NOMO-1 (cell line): ENCODE measurements around the gene PXT1.
"Not testable (repeated sequence)": the region's sequence is repeated elsewhere in the genome, so short reads cannot be mapped to it uniquely, and the experiment has no call there.

Experiments used
- DNase-seq, 2 experiments: peaks; one replicate each; lab custom pipeline; 2025; ENCODE audit not compliant: unreplicated experiment in 2 of 2; lab: John Stamatoyannopoulos, UW

Gene PXT1

DNA sequence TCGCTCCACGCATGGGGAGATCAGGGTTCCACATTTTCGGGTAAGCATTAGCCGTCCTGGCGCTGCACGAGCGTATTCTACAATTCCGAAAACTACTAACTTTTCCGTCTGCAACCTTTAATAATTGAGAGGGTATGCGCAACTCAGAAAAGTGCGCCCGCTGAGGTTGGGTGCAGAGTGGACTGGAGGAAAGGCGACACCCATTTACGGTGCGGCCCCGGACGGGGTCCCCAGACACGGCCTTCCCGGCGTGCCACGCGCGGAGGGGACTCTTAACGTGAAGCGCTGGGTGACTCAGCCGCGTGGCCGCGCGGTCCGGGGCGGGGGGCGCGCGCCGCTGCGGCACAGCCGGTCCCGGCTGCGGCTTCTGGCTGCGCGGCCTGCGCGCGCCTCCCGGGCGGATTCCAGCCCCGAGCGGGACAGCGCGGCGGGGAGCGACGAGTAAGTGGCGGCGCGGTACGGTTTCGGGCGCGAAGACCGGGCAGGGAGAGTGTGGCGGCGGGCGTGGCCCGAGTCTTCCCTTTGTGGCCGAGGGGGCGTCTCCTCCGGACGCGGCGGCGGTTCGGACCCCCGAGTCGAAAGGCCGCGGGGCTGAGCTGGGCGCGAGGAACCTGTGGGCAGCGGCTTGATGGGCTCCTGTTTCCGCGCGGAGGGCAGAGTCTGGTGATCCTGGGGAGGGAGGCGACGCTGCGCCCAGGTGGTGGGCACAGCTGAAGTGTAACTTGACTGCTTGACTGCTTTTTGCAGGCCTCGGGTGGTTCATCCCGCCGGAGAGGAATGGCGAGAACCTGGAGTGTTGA is at the start of gene PXT1, which contains the start of gene KCTD20:
Gene PXT1 (minus strand): TSS at position 184 of the 800 bp plus-strand sequence. CDS start 16,772 bp downstream, outside the sequence.
Gene KCTD20 (plus strand): TSS at position 330 of the 800 bp plus-strand sequence. CDS start 27,098 bp downstream, outside the sequence.
- peak; percentile 77 to 78 for DNase-seq

GRCh38 chr6:36492092-36492491 is 49.4 kb upstream of the PXT1 start:
- DNase-seq = no peak

DNA sequence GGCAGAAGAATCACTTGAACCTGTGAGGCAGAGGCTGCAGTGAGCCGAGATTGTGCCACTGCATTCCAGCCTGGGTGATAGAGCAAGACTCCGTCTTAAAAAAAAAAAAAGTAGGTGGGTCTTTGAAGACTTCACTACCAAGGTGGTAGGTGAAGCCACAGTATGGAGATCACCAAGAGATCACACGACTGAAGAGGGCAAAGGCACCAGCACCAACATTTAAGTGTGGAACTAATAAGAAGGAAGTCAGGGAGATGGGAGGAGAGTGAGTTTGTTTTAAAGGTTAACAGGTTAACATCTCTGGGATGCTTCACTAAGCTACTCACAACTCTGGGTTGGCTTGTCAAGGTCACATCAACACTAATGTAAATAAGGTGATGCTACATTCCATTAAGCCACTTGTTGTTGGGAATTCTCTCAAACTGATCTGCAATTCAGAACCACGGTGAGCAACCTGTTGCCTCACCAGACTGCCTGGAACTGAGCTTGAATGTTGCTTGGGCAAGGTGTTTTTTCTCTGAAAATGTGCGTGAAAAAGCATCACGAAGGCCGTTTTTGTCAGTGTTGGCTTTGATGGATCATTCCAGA is 48.8 kb upstream of the PXT1 start:
- DNase-seq = no peak

GRCh38 chr6:36489426-36489825 is 46.8 kb upstream of the PXT1 start:
- no peak for DNase-seq

DNA sequence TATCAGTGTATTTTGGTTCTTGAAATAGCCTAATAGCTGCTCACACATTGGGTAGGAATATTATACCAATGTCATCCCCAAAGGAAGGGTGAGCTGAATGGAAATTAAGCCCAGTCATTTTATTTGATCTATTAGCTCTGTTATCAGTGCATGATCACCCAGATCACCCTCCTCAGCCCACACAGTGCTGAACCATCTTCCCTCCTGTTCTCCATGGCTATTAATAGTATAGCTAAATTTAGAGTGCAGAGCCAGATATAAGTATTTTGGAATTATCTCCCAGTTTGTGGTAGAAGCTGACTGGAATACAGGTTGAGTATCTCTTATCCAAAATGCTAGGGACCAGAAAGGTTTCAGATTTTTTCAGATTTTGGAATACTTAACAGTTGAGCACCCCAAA is 45.6 kb upstream of the PXT1 start:
- no peak for DNase-seq

DNA sequence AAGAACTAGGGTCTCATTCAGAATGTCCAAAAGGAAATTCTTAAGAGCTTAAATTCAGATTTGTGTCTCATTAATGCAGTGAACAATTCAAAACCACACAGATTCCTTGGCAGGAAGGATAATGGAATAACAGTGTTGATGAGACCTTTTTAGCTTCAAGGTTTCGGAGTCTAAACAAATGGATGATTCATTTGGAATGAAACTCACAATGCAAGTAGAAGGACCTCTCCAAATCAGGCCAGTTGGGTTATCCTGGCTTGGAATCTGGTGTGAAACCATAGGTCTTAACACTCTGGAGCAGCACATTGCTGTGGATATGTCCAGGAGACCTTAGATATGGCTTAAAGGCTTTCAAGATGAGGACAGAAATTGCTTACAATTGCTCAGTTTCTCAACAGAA is 45.0 kb upstream of the PXT1 start:
- no peak for DNase-seq

GRCh38 chr6:36484736-36485135 is 42.1 kb upstream of the PXT1 start:
- DNase-seq = peak in 1 of 2 experiments; percentile 20

DNA sequence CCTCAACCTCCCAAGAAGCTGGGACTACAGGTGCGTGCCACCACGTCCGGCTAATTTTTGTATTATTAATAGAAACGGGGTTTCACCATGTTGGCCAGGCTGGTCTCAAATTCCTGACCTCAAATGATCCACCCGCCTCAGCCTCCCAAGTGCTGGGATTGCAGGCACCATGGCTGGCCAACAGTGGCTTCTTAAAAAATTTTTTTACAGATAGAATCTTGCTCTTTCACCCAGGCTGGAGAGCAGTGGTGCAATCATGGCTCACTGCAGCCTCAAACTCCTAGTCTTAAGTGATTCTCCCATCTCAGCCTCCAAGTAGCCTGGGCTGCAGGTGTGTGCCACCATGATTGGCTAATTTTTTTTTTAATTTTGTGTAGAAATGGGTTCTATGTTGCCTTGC is 40.7 kb upstream of the PXT1 start:
- not testable (repeated sequence) for DNase-seq

- DNase-seq = no peak
Observed at GRCh38 chr6:36479256-36479655, 36.6 kb upstream of the PXT1 start.

DNA sequence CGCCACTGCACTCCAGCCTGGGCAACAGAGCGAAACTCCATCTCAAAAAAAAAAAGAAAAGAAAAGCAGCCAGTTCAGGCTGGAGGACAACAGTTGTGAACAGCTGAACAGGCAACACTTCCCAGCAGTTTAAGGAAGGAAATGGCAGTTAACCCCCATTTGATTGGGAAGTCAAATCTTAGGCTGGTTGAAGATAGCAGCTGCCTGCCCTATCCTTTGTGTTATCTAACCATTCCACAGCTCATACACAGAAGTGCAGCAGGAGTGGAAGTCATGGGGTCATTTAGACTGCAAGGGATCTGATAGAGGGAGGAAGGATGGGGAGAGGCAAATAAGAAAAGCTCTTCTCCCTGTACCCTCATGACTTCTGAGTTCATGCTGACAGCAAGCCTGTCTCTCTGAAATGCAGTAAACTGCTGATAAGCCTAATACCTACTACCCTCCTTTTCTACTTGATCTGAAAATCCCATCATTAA is 35.4 kb upstream of the PXT1 start:
- DNase-seq = peak in 1 of 2 experiments; percentile 2

DNA sequence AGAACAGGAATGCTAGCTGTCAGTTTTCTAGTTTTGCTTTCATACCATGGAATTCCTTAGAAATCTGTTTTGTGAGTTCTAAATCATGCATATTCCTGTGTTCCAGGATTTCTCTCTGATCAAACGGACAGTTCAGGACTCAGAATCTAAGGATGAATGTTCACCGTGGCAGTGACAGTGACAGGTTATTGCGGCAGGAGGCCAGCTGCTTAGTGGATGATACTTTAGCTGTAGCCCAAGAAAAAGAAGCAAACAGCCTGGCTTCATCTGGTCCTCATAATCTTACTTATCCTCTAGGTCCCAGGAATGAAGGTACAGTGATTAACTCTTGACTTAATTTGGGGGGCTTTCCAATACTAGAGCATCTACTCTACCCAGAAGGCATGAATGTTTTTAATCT is 27.3 kb upstream of the PXT1 start:
- no peak for DNase-seq

GRCh38 chr6:36469148-36469661 is 26.6 kb upstream of the PXT1 start:
- no peak for DNase-seq

DNA sequence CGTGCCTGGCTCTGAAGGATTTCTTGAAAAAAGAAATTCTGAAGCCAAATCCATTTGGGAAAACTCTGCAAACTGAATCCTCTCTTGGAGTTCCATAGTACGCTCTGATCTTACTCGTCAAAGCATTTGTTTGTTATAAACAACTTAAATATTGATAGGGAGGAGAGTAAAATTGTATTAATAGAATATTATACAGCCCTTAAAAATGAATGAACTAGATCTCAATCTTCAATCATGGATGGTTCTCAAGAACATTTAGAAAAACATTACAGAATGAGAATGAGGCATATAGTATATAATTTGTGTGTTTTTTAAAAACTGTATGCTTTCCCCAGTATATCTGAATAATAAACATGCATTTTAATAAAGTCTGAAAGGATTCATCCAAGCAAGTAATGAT is 25.0 kb upstream of the PXT1 start:
- DNase-seq = no peak

GRCh38 chr6:36464233-36464632 is 21.6 kb upstream of the PXT1 start:
- no peak for DNase-seq

- DNase-seq = no peak
Observed at GRCh38 chr6:36463676-36464075, 21.0 kb upstream of the PXT1 start.

GRCh38 chr6:36461646-36462045 is 19.0 kb upstream of the PXT1 start:
- no peak for DNase-seq

DNA sequence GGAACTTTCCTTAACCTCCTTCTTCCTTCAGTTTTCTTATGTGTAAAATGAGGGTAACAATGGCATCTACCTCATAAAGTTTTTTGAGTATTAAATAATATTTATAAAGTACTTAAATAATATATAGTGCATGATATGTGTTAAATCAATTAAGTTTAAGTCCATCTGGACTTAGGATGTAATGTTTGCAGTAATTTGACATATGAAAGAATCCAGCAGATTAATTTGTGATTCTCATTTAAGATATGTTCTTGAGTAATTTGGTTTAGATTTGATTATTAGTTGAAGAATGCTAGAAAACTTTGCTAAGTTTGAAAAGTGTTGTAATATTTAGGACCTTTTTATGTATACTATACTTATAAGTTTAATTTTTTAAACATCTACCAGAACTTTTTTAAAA is 18.3 kb upstream of the PXT1 start:
- DNase-seq = no peak

GRCh38 chr6:36459501-36459900 is 16.8 kb upstream of the PXT1 start:
- DNase-seq = no peak

GRCh38 chr6:36455486-36456027 is 12.9 kb upstream of the PXT1 start:
- no peak for DNase-seq

- DNase-seq = not testable (repeated sequence)
Observed at GRCh38 chr6:36452897-36453296, 10.2 kb upstream of the PXT1 start.

DNA sequence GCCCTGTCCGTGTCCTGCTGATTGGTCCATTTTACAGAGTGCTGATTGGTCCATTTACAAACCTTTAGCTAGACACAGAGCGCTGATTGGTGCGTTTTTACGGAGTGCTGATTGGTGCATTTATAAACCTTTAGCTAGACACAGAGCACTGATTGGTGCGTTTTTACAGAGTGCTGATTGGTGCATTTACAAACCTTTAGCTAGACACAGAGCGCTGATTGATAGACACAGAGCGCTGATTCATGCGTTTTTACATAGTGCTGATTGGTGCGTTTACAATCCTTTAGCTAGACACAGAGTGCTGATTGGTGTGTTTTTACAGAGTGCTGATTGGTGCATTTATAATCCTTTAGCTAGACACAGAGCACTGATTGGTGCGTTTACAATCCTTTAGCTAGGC is 6.5 kb upstream of the PXT1 start:
- not testable (repeated sequence) for DNase-seq

DNA sequence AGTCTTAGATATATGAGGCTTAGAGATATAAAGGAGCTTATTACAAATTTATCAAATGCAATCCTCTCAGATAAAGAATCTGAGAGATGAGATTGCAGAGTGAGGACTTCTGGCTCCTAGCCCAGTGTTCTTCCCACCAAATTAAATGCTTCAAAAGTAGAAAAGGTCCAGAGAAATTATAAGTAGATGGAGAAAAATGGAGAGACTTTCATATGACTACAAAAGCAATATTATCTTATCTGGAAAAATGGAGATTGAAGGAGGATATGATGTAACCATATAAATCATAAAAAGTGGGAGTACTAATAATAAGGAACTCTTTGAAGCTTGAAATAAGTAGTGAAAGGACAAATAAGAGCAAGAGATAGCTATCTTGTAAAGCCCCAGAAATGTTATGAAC is 3.0 kb upstream of the PXT1 start:
- DNase-seq = no peak
